NOMO-1 treated with dmso at 0.1 percent for 144 hours (cell line): ENCODE results near the gene MT1H.
A peak's percentile ranks its signal among the peaks of the same experiment; 100 is the strongest.
"Not testable (repeated sequence)": the region's sequence is repeated elsewhere in the genome, so short reads cannot be mapped to it uniquely, and the experiment has no call there.

ENCODE experiments used
- DNase-seq: peaks from one replicate; lab custom pipeline; 2025; ENCODE audit not compliant: unreplicated experiment; lab: John Stamatoyannopoulos, UW

MT1H gene

DNA sequence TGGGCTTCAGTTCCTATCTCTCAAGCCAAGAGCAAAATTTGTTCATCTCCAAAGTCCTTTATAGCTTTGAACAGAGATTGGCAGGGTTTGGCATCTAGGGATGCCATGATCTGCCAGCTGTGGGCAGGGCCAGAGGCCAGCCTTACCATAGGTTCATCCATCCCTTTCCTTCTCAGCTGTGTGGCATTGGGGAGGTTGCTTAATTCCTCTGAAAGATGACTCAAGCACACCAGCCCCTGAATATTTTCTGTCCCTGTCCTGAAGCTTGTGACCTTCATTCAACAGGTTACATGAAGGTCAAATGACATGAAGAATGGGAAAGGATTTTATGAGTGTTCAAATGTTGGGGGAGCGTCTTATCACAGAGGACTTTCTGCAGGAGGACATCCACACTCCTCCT lies 5.1 kb upstream of the MT1H start:
- no peak for DNase-seq

DNA sequence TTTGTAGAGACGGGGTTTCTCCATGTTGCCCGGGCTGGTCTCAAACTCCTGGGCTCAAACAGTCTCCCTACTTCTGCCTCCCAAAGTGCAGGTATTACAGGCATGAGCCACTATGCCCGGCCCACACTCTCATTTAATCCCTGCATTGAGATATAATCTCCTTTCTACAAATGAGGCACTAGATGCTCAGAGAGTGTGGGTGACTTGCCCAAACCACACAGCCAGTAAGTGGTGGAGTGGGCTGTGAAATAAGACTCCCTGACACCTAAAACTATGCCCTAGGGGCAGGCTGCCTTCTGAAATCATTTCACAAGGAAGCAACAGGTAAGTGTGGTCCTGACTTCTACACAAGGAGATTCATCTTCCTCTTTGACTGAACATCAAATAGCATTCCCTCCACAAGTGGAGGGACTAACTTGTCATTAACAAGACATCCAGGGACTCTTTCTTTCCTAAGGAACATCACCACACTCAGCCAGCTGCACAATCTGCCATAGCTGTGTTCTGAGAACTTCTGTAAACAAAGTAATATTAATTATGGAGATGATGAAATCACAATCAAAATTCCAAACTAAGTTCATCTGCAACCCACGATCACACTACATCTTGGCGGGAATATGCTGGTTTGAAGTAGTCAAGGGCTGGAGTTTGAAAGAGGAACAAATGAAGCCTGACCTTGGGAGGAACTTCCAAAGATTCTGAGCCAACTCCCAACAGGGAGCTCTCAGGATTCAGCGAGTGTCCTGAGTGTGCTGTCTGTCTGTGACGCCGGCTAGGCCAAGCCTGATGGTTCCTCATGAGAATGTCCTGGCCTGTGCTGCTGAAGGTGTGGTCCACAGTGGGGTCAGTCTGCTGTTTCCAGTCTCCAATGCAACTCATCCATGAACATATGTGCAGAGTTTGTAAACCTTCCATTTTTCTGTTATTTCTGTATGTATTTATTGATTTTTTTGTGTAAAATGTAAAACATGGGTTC lies 4.0 kb upstream of the MT1H start:
- DNase-seq, result not testable (repeated sequence)

DNA sequence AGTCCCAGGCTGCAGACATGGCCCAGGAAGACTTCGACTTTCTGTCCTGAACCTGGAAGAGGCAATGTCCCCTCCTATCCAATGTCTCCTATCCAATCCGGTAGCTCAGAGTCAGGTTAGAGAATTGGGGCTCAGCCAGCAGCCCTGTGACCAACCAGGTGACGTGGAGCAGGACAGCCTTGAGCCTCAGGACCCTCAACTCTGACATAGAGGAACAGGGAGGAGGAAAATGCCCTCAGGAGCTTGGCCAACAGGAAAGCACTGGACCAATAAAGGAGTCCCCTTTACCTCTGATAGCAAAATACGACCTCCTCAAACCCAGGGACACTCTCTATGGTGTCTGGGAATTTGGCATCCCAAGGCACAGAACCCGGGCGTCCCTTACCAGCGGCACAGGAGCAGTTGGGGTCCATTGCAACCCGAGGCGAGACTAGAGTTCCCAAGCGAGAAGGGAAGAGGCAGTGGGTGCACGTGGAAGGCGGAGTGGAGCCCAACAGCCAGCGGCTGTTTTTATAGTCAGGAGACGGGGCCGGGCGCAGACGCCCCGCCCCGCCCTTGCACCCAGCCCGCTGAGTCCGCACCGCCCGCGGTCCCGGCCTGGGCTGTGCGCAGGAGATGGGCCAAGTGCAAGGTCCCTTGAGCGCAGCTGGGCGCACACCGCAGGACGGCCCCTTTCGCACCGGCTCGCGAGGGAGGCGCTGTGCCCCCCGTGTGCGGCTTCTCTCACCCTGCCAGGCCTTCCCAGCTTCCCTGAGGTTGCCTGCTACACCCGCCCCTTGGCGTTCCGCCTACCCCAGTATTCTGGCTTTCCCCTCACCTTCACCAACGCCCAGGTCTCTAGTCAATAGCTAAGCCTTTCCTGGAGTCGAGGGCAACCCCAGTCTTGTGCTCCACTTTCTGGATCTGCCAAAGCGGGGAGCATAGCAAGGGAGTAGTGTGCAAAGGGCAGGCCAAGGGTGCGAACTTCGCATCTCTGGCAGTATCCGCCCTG lies 1.7 kb upstream of the MT1H start, which contains the start of gene MT1G:
MT1G (minus strand) TSS at position 485 of the 991 bp plus-strand sequence; CDS start at position 413, 72 bp downstream.
- DNase-seq, result peak; percentile 83

DNA sequence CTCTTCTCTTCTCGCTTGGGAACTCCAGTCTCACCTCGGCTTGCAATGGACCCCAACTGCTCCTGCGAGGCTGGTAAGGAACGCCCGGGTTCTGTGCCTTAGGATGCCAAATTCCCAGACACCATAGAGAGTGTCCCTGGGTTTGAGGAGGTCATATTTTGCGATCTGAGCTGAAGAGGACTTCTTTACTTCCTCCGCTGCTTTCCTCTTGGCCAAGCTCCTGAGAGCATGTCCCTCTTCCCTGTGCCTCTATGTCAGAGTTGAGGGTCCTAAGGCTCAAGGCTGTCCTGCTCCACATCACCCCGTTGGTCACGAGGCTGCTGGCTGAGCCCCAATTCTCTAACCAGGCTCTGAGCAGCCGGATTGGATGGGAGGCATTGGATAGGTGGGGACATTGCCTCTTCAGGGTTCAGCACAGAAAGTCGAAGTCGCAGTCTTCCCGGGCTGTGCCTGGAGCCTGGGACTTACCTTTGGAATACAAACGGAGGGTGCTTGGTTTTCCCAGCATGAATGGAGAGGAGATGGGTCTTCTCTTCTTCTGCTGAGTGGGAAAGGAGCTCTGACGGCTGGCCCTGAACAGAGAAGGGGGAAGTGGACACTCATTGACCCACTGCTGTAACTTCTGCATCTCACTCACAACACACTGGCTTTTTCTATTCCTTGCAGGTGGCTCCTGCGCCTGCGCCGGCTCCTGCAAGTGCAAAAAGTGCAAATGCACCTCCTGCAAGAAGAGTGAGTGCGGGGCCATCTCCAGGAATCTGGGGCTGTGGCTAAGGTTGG lies 416 bp downstream of the MT1H start:
- DNase-seq, result no peak

DNA sequence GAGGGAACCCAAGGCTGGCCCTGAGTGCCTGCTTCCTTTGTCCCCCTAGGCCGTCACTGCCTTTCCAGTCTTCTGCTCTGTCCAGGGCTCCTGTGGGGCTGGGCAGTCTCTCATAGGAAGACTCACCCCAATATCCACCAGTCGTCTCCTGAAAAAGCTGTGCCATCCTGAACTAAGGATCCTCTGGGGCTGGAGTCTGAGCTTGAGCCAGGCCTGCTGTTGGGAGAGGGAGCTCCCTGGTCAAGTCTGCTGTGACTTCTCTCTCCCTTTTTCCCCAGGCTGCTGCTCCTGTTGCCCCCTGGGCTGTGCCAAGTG lies 963 bp downstream of the MT1H start:
- DNase-seq, result no peak

DNA sequence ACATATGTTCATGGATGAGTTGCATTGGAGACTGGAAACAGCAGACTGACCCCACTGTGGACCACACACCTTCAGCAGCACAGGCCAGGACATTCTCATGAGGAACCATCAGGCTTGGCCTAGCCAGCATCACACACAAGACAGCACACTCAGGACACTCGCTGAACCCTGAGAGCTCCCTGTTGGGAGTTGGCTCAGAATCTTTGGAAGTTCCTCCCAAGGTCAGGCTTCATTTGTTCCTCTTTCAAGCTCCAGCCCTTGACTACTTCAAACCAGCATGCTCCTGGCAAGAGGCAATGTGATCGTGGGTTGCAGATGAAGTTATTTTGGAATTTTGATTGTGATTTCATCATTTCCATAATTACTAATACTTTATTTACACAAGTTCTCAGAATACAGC lies 2.1 kb downstream of the MT1H start:
- DNase-seq, result not testable (repeated sequence)

DNA sequence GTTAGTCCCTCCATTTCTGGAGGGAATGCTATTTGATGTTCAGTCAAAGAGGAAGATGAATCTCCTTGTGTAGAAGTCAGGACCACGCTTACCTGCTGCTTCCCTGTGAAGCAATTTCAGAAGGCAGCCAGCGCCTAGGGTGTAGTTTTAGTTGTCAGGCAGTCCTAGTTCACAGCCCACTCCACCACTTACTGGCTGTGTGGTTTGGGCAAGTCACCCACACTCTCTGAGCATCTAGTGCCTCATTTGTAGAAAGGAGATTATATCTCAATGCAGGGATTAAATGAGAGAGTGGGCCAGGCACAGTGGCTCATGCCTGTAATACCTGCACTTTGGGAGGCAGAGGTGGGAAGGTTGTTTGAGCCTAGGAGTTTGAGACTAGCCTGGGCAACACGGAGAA lies 2.6 kb downstream of the MT1H start:
- not testable (repeated sequence) for DNase-seq

DNA sequence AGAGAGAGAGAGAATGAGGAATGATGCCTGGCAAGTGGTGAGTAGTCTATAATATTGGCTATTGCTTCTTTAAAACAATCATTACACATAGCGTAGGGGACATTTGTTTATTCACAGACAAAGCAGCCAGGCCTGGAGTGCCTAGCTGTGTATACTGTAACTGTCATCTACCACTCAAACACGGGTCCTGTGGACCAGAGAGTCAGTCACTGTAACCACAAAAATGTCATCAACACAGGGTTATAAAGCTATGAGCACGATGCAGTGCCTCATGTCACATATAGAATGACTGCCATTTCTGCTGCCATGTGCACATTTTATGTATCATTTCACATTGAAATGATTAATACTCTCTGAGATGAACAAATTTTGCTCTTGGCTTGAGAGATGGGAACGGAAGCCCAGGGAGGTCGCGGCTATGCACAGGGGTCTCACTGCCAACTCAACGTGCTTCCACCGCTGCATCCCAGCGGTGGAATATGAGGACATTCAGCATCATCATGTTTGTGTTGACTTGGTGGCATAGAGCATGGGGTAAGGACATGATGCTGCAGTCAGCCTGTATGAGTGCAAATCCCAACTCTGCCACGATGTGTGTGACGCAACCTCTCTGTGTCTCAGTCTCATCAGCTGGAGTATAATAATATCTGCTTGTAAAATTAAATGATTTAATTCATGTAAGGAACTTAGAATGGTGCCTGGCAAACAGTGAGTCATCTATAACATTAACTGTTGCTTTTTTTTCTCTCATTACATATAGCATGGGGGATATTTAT lies 3.3 kb downstream of the MT1H start:
- no peak for DNase-seq

DNA sequence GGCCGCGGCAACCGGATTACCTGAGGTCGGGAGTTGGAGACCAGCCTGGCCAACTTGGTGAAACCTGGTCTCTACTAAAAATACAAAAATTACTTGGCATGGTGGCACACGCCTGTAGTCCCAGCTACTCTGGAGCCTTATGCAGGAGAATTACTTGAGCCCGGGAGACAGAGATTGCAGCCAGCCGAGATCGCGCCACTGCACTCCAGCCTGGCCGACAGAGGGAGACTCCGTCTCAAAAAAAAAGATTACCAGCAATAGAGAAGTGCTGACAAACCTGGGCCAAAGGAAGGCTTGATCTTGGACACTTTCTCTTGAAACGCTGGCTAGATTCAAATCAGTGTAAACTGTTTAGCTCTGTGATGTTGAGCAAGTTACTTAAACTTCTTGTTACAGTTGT lies 4.3 kb downstream of the MT1H start:
- peak; percentile 16 for DNase-seq

DNA sequence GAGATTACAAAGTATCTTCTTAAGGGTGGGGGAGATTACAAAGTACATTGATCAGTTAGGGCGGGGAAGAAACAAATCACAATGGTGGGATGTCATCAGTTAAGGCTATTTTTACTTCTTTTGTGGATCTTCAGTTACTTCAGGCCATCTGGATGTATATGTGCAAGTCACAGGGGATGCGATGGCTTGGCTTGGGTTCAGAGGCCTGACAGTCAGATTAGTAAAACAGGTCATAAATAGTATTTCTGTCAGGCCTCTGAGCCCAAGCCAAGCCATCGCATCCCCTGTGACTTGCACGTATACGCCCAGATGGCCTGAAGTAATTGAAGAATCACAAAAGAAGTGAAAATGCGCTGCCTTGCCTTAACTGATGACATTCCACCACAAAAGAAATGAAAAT lies 5.0 kb downstream of the MT1H start:
- DNase-seq, result not testable (repeated sequence)

DNA sequence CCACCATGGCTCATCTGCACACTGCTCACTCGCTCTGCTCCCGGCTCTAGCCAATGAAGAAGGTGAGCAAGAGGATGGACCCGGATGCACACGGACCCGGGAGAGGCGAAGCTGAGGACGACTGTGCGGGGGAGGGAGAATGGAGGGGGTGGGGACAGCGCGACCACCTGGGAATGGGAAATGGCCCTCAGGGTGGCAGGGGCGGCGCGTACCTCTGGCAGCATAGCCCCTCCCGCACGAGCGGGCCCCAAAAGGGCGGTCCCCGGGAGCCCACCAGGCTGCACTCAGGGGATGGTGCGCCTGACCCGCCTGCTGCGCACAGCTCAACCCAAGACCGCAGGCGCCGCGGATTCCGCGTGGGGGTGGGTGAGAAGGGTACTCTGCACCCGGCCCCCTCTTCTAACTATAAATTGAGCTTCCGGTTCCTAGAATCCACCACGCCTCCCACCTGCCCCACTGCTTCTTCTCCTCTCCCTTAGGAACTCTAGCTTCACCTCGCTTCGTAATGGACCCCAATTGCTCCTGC lies 6.1 kb downstream of the MT1H start:
- no peak for DNase-seq

DNA sequence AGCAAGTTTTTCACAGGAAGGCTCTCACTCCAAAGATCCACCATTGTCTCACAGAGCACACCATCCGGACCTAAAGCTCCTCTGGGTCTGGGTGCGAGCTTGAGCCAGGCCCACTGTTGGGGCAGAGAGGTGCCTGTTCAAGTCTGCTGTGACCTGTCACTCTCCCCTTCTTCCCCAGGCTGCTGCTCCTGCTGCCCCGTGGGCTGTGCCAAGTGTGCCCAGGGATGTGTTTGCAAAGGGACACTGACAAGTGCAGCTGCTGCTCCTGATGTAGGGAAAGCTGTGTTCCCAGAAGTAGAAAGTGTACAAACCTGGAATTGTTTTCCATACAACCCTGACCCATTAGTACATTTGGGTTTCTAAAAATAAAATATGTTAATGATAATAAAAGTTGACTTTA lies 7.9 kb downstream of the MT1H start:
- no peak for DNase-seq

DNA sequence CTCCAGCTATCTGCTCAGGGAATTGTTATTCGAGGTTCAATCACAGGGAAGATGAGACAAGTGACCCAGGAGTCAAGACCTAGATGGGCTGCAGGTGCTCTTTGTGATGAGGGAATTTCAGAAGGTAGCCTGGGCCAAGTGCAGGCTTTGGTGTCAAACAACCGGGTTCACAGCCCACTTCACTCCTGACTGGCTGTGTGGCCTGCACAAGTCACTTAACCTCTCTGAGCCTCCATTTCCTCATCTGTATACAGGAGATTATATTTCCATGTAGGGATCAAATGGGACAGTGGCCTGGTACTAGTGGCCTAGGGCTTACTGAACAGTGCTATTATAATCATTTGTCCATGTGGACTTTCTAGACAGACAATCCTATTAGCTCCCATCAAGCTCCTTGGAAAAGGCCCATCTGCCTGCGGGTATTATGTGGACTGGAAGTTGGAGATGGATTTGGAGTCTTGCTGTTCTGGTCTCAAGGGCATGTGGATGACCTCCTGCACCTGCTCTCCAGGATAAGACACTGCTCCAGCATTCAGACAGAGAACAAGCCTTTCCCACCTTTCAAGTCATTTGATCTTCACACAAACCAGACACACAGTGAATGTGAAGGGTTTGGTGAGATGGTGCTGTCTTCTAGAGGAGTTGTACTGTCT lies 9.6 kb downstream of the MT1H start:
- DNase-seq, result no peak

DNA sequence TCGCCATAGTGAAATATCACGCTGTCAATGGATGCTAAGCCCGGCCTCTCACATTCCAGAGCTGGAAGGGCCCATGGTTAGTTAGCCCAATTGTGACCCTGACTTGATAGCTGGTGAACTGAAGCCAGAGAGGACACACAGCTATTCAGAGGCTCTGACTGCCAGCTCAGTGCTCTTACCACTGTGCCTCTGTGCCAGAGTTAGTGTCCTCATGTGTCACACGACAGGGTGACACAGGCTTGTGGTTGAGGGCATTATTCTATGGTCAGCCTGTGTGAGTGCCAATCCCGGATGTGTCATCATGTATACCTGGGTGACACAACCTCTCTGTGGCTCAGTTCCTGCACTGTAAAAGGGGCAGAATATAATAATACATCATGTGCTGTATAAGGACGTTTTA lies 10.2 kb downstream of the MT1H start:
- DNase-seq, result no peak

DNA sequence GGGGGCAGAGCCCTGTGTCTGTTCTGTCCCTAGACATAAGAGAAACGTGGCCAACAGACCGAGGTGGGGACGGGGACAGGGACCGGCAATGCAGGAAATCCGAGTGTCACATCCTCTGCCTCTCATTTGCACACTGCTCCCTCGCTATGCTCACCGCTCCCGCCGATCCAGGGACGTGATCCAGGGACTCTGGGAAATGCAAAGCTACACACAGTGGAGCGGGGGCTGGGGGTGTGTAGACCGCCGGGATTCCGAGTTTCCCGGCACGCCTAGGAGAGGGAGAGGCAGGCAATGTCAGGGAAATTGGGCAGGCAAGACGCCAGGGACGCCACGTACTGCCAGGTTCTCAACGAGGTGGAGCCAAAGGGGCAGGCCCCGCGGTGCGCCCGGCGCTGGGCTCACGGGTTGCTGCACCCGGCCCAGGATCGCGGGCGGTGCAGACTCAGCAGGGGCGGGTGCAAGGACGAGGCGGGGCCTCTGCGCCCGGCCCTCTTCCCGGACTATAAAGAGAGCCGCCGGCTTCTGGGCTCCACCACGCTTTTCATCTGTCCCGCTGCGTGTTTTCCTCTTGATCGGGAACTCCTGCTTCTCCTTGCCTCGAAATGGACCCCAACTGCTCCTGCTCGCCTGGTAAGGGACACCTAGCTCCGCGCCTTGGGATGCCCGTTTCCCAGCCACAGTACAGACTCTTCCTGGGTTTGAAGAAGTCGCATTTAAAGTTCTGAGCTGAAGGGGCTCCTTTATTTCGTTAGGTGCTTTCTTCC lies 12.5 kb downstream of the MT1H start, which contains the start of gene MT1X:
MT1X (plus strand) TSS at position 532 of the 764 bp plus-strand sequence; CDS start at position 603, 71 bp downstream.
- DNase-seq, result peak; percentile 88

DNA sequence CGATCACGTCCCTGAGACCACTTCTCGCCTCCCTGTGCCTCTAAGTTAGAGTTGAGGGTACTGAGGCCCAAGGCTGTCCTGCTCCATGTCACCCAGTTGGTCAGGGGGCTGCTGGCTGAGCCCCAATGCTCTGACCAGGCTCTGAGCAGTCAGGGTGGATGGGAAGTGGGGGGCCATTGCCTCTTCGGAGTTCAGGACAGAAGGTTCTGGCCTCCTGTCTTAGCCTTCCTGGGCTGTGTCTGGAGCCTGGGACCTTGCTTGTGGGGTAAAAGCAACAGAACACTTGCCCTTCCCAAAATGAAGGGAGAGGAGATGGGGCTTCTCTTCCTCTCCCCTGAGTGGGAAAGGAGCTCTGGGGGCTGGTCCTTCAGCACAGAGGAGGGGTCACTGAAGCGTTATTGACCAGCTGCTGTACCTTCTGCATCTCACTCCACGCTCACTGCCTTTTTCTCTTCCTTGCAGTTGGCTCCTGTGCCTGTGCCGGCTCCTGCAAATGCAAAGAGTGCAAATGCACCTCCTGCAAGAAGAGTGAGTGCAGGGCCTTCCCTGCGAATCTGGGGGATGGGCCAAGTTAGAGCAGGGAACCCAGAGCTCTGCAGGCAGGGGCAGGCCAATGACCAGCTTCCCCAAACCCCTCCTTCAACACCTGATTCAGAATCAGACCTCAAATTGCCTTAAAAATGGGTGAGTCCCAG lies 13.2 kb downstream of the MT1H start:
- no peak for DNase-seq

DNA sequence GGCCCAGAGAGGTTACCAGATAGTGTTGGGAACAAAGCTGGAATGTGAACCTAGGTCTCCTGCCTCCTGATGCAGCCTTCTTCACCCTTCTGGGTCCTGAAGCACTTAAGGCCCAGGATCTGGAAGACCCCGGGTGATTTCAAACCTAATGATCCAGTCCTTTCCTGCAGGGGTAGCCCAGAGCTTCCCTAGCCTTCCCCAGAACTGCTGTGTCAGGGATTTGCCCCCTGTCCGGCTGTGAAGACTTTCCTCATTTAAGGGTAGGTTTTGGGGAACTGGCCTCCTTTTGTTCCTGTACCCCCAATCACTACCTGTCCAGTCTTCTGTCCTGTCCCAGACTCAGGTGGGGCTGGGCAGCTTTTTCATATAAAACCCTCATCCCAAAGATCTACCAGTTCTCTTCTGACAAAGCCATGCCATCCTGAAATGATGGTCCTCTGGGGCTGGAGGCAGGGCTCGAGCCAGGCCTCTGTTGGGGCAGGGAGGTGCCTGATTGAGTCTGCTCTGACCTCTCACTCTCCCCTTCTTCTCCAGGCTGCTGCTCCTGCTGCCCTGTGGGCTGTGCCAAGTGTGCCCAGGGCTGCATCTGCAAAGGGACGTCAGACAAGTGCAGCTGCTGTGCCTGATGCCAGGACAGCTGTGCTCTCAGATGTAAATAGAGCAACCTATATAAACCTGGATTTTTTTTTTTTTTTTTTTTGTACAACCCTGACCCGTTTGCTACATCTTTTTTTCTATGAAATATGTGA lies 14.0 kb downstream of the MT1H start:
- no peak for DNase-seq
